PFSK-1 (cell line): Measurements from ENCODE around the gene CDK5R1.

Source experiments
- FOXP2 ChIP-seq: optimal IDR thresholded peaks from 2 replicates; pipeline ENCODE3; 2011; ENCODE audit warnings: borderline replicate concordance, control low read depth, inconsistent platforms; ENCODE audit not compliant: insufficient read depth; ENCODE audit errors: extremely low read length, extremely low read depth
- POLR2AphosphoS5 ChIP-seq: IDR thresholded peaks from 2 replicates; pipeline ENCODE4 v1.6.1; 2012; ENCODE audit warnings: low read depth, mild to moderate bottlenecking, control low read depth, low read length, moderate library complexity
- REST ChIP-seq, 2 experiments: IDR thresholded peaks; 2 replicates each; pipeline versions ENCODE4 v1.6.1 to v1.8.0; 2011 to 2012; ENCODE audit warnings: low read depth in 2 of 2, low read length in 2 of 2, control low read depth in 1 of 2, inconsistent platforms in 1 of 2, mild to moderate bottlenecking in 1 of 2, moderate library complexity in 1 of 2; ENCODE audit not compliant: insufficient read depth in 1 of 2
- SIN3A ChIP-seq: IDR thresholded peaks from 2 replicates; pipeline ENCODE4 v1.6.1; 2012; ENCODE audit warnings: mild to moderate bottlenecking, low read length, moderate library complexity, borderline replicate concordance; ENCODE audit not compliant: insufficient read depth
- TAF1 ChIP-seq: IDR thresholded peaks from 2 replicates; pipeline ENCODE4 v1.6.1; 2012; ENCODE audit warnings: low read length, control low read depth, borderline replicate concordance; ENCODE audit not compliant: insufficient read depth

Gene CDK5R1

DNA sequence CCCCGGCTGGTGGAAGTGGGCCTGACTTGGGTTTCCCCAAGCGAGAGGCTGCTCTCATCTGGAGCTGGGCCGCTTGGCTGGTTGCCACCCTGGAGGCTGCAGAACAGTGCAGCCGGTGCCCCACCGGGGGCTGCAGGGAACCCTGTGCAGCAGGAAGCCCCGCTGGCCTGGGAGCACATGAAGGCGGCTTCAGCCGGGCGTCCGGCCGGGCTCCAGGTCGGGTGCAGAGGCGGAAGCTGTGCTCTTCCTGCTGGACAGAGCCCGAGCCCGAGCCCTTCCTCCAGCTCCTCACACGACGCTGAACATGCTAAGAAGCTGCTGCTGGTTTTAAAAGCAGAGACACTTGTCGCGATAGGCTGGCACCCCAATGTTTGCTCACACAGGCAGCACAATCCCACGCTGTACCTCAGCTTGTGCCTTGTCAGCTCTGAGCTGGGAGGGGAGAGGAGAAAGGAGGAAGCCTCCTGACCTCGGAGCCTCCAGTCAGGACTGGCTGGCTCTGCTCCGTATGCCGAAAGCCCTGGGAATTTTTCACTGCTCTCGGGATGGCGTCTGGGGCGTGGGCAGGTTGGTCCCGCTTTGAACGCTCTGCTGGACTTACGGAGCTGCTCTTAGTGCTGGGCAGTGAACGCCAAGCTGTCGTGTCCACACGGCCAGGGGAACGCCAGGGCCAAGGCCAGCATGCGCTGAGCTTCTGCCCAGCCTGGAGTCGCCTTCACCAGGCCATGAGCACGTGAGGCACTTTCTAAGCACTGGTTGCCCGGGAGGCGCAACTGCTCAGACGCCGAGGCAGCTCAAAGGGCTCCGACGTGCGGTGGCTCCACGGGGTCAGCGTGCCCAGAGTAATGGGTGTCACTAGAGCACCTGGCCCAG lies 8.8 kb downstream of the CDK5R1 start:
- no peak for TF ChIP-seq FOXP2
- peak in 1 of 2 experiments; percentile 37; a peak in 1 of 4 replicates for TF ChIP-seq REST (IDR thresholded peaks at IDR 0.05; ENCODE audit: insufficient read depth in 1 of 2, low read depth in 2 of 2, low read length in 2 of 2)

GRCh38 chr17:32496395-32497073 lies 9.7 kb downstream of the CDK5R1 start:
- TF ChIP-seq SIN3A (no peak), FOXP2 (no peak), REST (IDR thresholded peaks at IDR 0.05; ENCODE audit: insufficient read depth in 1 of 2, low read depth in 2 of 2, low read length in 2 of 2) (no peak), POLR2AphosphoS5 (no peak), TAF1 (no peak)

GRCh38 chr17:32497431-32498205 lies 10.8 kb downstream of the CDK5R1 start:
- TF ChIP-seq SIN3A (no peak), POLR2AphosphoS5 (no peak), REST (IDR thresholded peaks at IDR 0.05; ENCODE audit: insufficient read depth in 1 of 2, low read depth in 2 of 2, low read length in 2 of 2) (no peak), FOXP2 (no peak), TAF1 (no peak)

DNA sequence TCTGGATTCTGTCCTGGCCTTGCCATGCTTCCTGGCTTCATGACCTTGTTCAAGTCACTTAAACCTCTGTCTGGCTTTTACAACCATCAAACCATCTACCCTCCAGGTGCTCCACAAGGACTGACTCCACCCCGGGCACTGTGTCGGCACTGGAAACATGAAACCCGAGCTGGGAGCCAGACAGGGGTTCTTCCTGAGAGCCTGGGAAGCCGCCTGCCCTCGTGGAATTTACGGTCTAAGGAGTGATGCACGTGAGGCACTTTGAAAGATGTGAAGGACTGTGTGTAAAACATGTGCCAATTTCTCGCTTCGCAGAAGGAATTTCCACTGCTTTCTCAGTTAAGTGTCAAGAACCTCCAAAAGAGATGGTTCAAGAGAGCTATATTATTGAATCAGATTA lies 11.6 kb downstream of the CDK5R1 start:
- TF ChIP-seq SIN3A (no peak), REST (IDR thresholded peaks at IDR 0.05; ENCODE audit: insufficient read depth in 1 of 2, low read depth in 2 of 2, low read length in 2 of 2) (no peak), POLR2AphosphoS5 (no peak), FOXP2 (no peak), TAF1 (no peak)
